Muscle layer of colon (tissue), 2 donors: ENCODE results near the gene PRR16.
"Not testable (repeated sequence)": the region's sequence is repeated elsewhere in the genome, so short reads cannot be mapped to it uniquely, and the experiment has no call there.

Experiments
- H3K27ac ChIP-seq: one replicate; pipeline ENCODE4 v1.7.0; 2013; ENCODE audit warnings: low read depth, mild to moderate bottlenecking, low read length, moderate library complexity
- H3K27me3 ChIP-seq, 2 donors: one replicate each; pipeline ENCODE4 v1.7.0; 2013; ENCODE audit warnings: low read length in 2 of 2, mild to moderate bottlenecking in 2 of 2; ENCODE audit not compliant: insufficient read depth in 2 of 2, control insufficient read depth in 1 of 2
- H3K36me3 ChIP-seq: one replicate; pipeline ENCODE4 v1.7.0; 2013; ENCODE audit warnings: mild to moderate bottlenecking, low read length; ENCODE audit not compliant: insufficient read depth
- H3K4me1 ChIP-seq: one replicate; pipeline ENCODE4 v1.7.0; 2013; ENCODE audit warnings: mild to moderate bottlenecking, low read length; ENCODE audit not compliant: insufficient read depth
- H3K4me3 ChIP-seq, 2 donors: one replicate each; pipeline ENCODE4 v1.7.0; 2013; ENCODE audit warnings: low read length in 2 of 2, low read depth in 1 of 2, mild to moderate bottlenecking in 1 of 2, moderate library complexity in 1 of 2
- H3K9ac ChIP-seq: one replicate; pipeline ENCODE4 v1.7.0; 2013; ENCODE audit warnings: low read length
- H3K9me3 ChIP-seq: one replicate; pipeline ENCODE4 v1.7.0; 2013; ENCODE audit warnings: mild to moderate bottlenecking, low read length
- donor health status: abdominal sarcoma.
- donor health status: Adenocarcinoma of cecum.

The PRR16 gene

DNA sequence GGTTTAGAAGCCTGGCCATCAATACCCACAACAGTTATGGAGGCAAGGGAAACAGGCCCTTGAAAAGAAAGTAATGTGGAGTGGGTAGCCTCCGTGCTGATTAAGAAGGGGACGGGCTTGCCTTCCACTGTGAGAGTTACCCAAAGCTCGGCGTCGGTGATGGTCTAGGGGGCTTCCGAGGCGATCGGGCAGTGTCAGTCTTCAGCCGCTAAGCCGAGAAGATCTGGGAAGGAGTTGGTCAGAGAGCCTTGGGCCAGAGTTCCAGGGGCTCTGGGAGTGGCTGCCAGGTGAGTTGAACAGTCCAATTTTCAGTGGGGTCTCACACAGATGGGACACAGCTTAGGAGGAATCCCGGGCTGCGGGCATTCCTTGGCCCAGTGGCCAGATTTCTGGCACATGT, 236.6 kb downstream of the PRR16 start:
- not testable (repeated sequence) for H3K4me1 ChIP-seq, H3K9ac ChIP-seq, H3K36me3 ChIP-seq, H3K27ac ChIP-seq, H3K9me3 ChIP-seq, H3K27me3 ChIP-seq, H3K4me3 ChIP-seq

- H3K4me3 ChIP-seq, H3K36me3 ChIP-seq, H3K27me3 ChIP-seq, H3K9ac ChIP-seq, H3K4me1 ChIP-seq, H3K9me3 ChIP-seq, H3K27ac ChIP-seq: not testable (repeated sequence)
These were observed 238.9 kb downstream of the PRR16 start for GRCh38 chr5:120702817-120703538.

DNA sequence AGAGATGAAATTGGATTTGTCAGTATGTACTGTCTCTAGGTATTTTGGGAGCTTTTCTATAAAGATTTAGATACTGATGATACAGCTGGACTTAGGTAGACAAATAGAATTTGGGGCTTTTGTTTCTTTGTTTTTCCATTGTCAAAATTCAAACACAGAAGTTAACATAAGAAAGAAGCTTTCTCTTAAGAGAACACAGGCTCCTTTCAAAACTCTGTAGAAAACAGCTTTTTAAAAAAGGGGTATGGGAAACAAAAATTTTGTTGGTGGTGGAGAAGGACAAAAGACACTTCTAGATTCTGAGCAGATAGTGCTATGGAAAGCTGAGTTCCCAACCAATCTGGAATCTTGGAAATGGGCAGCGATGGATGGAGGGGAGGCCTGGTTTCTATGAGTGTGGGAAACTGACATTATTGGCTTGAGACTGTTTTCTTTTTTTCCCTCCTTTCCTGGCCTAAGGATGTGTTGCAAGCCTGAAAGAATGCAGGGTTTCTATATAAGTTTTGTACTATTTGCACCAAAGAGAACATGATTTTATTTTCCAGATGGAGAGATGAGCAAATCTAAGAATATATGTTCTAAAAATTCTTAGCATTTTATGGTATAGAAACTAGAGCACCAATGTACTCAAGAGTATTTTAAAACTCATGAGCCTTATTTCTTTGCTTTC, 240.0 kb downstream of the PRR16 start:
- Histone ChIP-seq H3K4me1 (no peaks in the 10 kb centered on the region), H3K4me3 (no peak overlapping the region), H3K9ac (no peak overlapping the region), H3K9me3 (no peaks in the 10 kb centered on the region), H3K27ac (no peak overlapping the region), H3K27me3 (no peaks in the 10 kb centered on the region), H3K36me3 (no peaks in the 10 kb centered on the region)

GRCh38 chr5:120706877-120707276, 242.8 kb downstream of the PRR16 start:
- no peaks in the 10 kb centered on the region for H3K9me3 ChIP-seq
- no peaks in the 10 kb centered on the region for H3K27me3 ChIP-seq
- H3K27ac ChIP-seq: no peak overlapping the region
- H3K4me3 ChIP-seq: no peak overlapping the region
- no peaks in the 10 kb centered on the region for H3K36me3 ChIP-seq
- no peak overlapping the region for H3K9ac ChIP-seq
- no peaks in the 10 kb centered on the region for H3K4me1 ChIP-seq

DNA sequence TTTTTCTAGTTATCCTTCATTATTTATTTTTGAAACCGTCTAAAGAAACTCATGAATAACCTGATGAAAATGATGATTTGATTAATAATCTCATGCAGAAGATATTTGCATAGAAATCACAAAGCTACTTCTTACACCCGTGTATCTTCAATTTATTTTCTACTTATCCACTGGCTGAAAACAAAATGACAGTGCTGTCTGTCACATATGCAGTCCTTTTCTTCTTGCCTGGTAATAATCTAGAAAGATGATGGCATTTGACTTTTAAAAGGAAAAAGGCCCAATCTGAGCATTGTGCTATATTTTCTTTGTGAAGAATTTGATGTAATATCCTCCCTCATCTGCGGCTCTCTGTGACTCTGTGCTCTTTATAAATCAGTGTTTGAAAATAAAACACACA, 253.3 kb downstream of the PRR16 start:
- no peaks in the 10 kb centered on the region for H3K4me1 ChIP-seq
- no peaks in the 10 kb centered on the region for H3K9me3 ChIP-seq
- H3K4me3 ChIP-seq: no peak overlapping the region
- H3K27me3 ChIP-seq: no peaks in the 10 kb centered on the region
- no peak overlapping the region for H3K27ac ChIP-seq
- no peaks in the 10 kb centered on the region for H3K36me3 ChIP-seq
- H3K9ac ChIP-seq: no peak overlapping the region

DNA sequence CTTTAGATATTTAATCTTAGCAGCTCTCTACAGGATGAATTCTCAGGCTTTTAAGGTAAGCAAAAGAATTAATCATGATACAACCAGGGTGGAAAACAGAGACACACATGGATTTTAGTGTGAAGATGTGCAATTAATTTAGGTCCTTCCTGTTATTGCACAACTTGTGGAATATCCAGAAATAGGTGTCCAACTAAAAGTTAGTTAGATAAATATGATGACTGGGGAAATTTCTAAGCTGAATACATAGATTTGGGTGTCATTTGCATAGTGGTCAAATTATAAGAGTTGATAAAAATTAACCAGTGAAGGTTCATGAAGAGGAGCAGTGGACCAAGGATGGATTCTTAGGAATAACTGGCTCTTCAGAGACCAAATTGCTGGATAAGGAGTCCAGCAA, 266.1 kb downstream of the PRR16 start:
- no peak overlapping the region for H3K27ac ChIP-seq
- no peaks in the 10 kb centered on the region for H3K9me3 ChIP-seq
- H3K4me1 ChIP-seq: no peaks in the 10 kb centered on the region
- H3K4me3 ChIP-seq: no peak overlapping the region
- H3K36me3 ChIP-seq: no peaks in the 10 kb centered on the region
- no peaks in the 10 kb centered on the region for H3K27me3 ChIP-seq
- H3K9ac ChIP-seq: no peak overlapping the region

DNA sequence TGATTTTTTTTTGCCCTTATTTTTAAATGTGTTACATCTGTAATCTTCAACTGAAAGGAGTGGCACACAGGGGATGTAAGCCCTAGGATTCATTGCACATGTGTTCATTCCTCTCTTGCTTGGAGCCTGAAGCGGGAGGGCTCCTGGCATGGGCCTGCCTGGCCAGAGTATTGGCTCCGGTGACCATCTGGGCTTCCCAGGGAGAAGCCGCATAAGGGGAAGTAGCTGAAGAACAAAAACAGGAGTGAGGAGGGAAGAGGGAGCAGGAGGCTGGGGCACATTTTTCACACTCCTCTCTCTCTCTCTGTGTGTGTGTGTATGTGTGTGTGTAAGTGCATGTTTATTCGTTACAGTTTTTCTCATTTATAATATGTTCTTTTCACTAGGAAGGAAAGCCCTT, 269.9 kb downstream of the PRR16 start:
- no peak overlapping the region for H3K9ac ChIP-seq
- no peaks in the 10 kb centered on the region for H3K4me1 ChIP-seq
- H3K36me3 ChIP-seq: no peaks in the 10 kb centered on the region
- no peak overlapping the region for H3K4me3 ChIP-seq
- H3K27me3 ChIP-seq: no peaks in the 10 kb centered on the region
- no peaks in the 10 kb centered on the region for H3K9me3 ChIP-seq
- no peak overlapping the region for H3K27ac ChIP-seq

DNA sequence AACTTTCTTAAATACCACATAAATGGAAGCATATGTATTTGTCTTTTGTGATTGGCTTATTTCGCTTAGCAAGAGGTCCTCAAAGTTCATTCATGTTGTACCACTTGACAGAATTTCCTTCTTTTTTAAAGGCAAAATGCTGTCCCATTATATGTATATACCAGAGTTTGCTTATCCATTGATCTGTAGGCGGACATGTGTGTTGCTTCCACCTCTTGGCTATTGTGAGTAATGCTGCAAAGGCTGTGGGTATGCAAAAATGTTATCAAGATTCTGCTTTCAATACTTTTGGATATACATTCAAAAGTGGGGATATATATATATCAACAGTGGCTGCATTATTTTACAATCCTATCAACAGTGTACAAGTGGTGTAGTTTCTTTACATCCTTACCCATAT, 271.0 kb downstream of the PRR16 start:
- H3K36me3 ChIP-seq: no peaks in the 10 kb centered on the region
- H3K27me3 ChIP-seq: no peaks in the 10 kb centered on the region
- H3K4me3 ChIP-seq: no peak overlapping the region
- H3K27ac ChIP-seq: no peak overlapping the region
- no peak overlapping the region for H3K9ac ChIP-seq
- H3K9me3 ChIP-seq: no peaks in the 10 kb centered on the region
- H3K4me1 ChIP-seq: no peaks in the 10 kb centered on the region
